GM12878 (cell line): ENCODE results near the gene NELL1. TPM values are rescaled to one million over a fixed set of nuclear protein-coding genes. Genes with fewer than 3 reads are reported as not detected.
A peak's percentile ranks its signal among the peaks of the same experiment; 100 is the strongest.

Source experiments
- ATAC-seq: fragments of 200-7000 bp; cut with Tn5 transposase; 3 replicates; pipeline ENCODE4 v1.9.1; 2020; ENCODE audit warnings: mild to moderate bottlenecking, moderate library complexity
- BruUV-seq: library from RNA; stranded (reverse); fragments of 400-500 nt; replicated peaks from 2 replicates; lab custom pipeline; 2021; lab: Mats Ljungman, UMichigan
- CTCF ChIA-PET: fragments of 300-600 bp; sonication (Branson Sonifier 250); formaldehyde crosslinking; extraction: SDS; loops from one replicate; lab custom pipeline; 2021; ENCODE audit warnings: inconsistent platforms; lab: Yijun Ruan, JAX
- POLR2A ChIA-PET: fragments of 350-600 bp; formaldehyde crosslinking; extraction: SDS; loops from one replicate; lab custom pipeline; 2021; ENCODE audit warnings: inconsistent platforms; lab: Charles Lee
- RAD21 ChIA-PET: fragments of 300-600 bp; sonication (Branson Sonifier 250); formaldehyde crosslinking; loops from one replicate; lab custom pipeline; 2023; ENCODE audit warnings: antibody characterized with exemption; ENCODE audit not compliant: unreplicated experiment; lab: Charles Lee
- SMC1A ChIA-PET: fragments of 300-600 bp; sonication (Branson Sonifier 250); formaldehyde crosslinking; loops from one replicate; lab custom pipeline; 2023; ENCODE audit not compliant: unreplicated experiment, uncharacterized antibody; lab: Charles Lee
- DNase-seq: peaks from one replicate; pipeline ENCODE4 v3.0.0-alpha.2; 2011; ENCODE audit warnings: low read depth, low spot score
- FAIRE-seq: peaks from 3 replicates; lab custom pipeline; 2011; peaks lifted over from hg19 to GRCh38; lab: Jason Lieb, UNC
- H2AFZ ChIP-seq: 2 replicates; pipeline ENCODE4 v1.6.0; 2011; ENCODE audit warnings: low read depth, low read length, control low read depth; ENCODE audit not compliant: control insufficient read depth
- H3K27ac ChIP-seq: 2 replicates; pipeline ENCODE4 v1.5.1; 2011; ENCODE audit warnings: control low read depth; ENCODE audit not compliant: control insufficient read depth, insufficient read depth
- H3K27me3 ChIP-seq, 2 experiments: replicated peaks in 1 of 2; 2 replicates each; pipeline versions ENCODE4 v1.6.0 to v1.6.1; 2011; ENCODE audit warnings: low read length in 1 of 2; ENCODE audit not compliant: control insufficient read depth in 2 of 2, insufficient read depth in 2 of 2
- H3K36me3 ChIP-seq, 2 experiments: 2 replicates each; pipeline ENCODE4 v1.5.1; 2011; ENCODE audit warnings: low read length in 1 of 2; ENCODE audit not compliant: control insufficient read depth in 2 of 2, insufficient read depth in 2 of 2
- H3K4me1 ChIP-seq: 2 replicates; pipeline ENCODE4 v1.6.1; 2011; ENCODE audit warnings: mild to moderate bottlenecking, low read length, moderate library complexity, mixed read lengths; ENCODE audit not compliant: control insufficient read depth, insufficient read depth
- H3K4me2 ChIP-seq: 2 replicates; pipeline ENCODE4 v1.6.0; 2011; ENCODE audit warnings: control low read depth; ENCODE audit not compliant: control insufficient read depth, insufficient read depth
- H3K4me3 ChIP-seq: fragments of 200-600 bp; sonication (generic); 2 replicates; pipeline ENCODE4 v1.5.1; 2016
- H3K79me2 ChIP-seq: 2 replicates; pipeline ENCODE4 v1.6.0; 2011; ENCODE audit warnings: low read length; ENCODE audit not compliant: control insufficient read depth, insufficient read depth
- H3K9ac ChIP-seq: 2 replicates; pipeline ENCODE4 v1.8.0; 2011; ENCODE audit warnings: low read length, control low read depth, mixed read lengths; ENCODE audit not compliant: control insufficient read depth, insufficient read depth
- H3K9me3 ChIP-seq: replicated peaks from 3 replicates; pipeline ENCODE4 v1.5.1; 2011; ENCODE audit warnings: mild to moderate bottlenecking, low read length; ENCODE audit not compliant: control insufficient read depth, insufficient read depth
- H4K20me1 ChIP-seq: 2 replicates; pipeline ENCODE4 v1.6.0; 2011; ENCODE audit not compliant: control insufficient read depth, insufficient read depth
- BCLAF1 ChIP-seq: fragments of 450-650 bp; IDR thresholded peaks from 2 replicates; pipeline ENCODE4 v1.6.1; 2017; ENCODE audit warnings: antibody characterized with exemption, mild to moderate bottlenecking, moderate library complexity
- BMI1 ChIP-seq: fragments of 450-650 bp; IDR thresholded peaks from 2 replicates; pipeline ENCODE4 v1.6.1; 2016; ENCODE audit warnings: mild to moderate bottlenecking, moderate library complexity, borderline replicate concordance
- E2F8 ChIP-seq: fragments of 450-650 bp; IDR thresholded peaks from 2 replicates; pipeline ENCODE4 v1.6.1; 2018; ENCODE audit warnings: mild to moderate bottlenecking, low read depth, moderate library complexity; ENCODE audit not compliant: partially characterized antibody
- E4F1 ChIP-seq: fragments of 450-650 bp; IDR thresholded peaks from 2 replicates; pipeline ENCODE4 v1.6.1; 2018; ENCODE audit warnings: borderline replicate concordance, mild to moderate bottlenecking; ENCODE audit not compliant: partially characterized antibody
- JUND ChIP-seq: IDR thresholded peaks from 2 replicates; pipeline ENCODE4 v1.6.1; 2012; ENCODE audit warnings: low read depth, mild to moderate bottlenecking, low read length, improper control_type of control experiment, moderate library complexity
- MTA2 ChIP-seq: fragments of 450-650 bp; IDR thresholded peaks from 2 replicates; pipeline ENCODE4 v1.6.1; 2016; ENCODE audit warnings: low read depth, mild to moderate bottlenecking, moderate library complexity
- RFX5 ChIP-seq: IDR thresholded peaks from 2 replicates; pipeline ENCODE4 v1.6.1; 2011; ENCODE audit warnings: low read depth, low read length, improper control_type of control experiment
- SUPT20H ChIP-seq: IDR thresholded peaks from 2 replicates; pipeline ENCODE4 v1.6.1; 2011; ENCODE audit warnings: low read depth, mild to moderate bottlenecking, low read length, moderate library complexity, borderline replicate concordance; ENCODE audit not compliant: control insufficient read depth
- YY1 ChIP-seq: IDR thresholded peaks from 2 replicates; pipeline ENCODE4 v1.6.1; 2011; ENCODE audit warnings: low read depth, mild to moderate bottlenecking, low read length
- ZNF24 ChIP-seq: fragments of 450-650 bp; IDR thresholded peaks from 2 replicates; pipeline ENCODE4 v1.6.1; 2017; ENCODE audit warnings: antibody characterized with exemption, mild to moderate bottlenecking
- WGBS: methylation state at CpG from one replicate; pipeline ENCODE4 v1.1.6; 2016; ENCODE audit warnings: low lambda C conversion rate; ENCODE audit not compliant: insufficient replicate concordance, insufficient coverage; ENCODE audit errors: missing lambda C conversion rate; 5-methylcytosine and 5-hydroxymethylcytosine counted together
- in situ Hi-C: fragments of 300-500 bp; cut with MboI; formaldehyde crosslinking; loops from 9 replicates; pipeline ENCODE4 v1.14.3; 2018; ENCODE audit warnings: mixed read lengths
- intact Hi-C: fragments of 100-400 bp; cut with micrococcal nuclease; formaldehyde crosslinking; loops from one replicate; pipeline ENCODE4 v1.14.2; 2022; ENCODE audit not compliant: unreplicated experiment
- polyA plus RNA-seq, 11 experiments: library from polyadenylated mRNA; depleted of rRNA in 4 of 11; unstranded in 6 of 11; stranded (reverse) in 5 of 11; fragments of >200 nt; fragmentation: Nextera tagmentation in 4 of 11; fragmentation: Illumina TruSeq in 1 of 11; extraction: Ambion mirVana in 4 of 11; extraction: Trizol in 1 of 11; gene quantifications; 1 replicate in 1 of 11; 2 replicates in 10 of 11; pipeline versions ENCODE4 v1.2.1 to v1.2.3, GENCODE V29; 2011 to 2016; ENCODE audit warnings: inconsistent platforms in 2 of 11, missing spikeins in 2 of 11, low read depth in 1 of 11
- total RNA-seq, 4 experiments: library from RNA; depleted of rRNA in 3 of 4; stranded (reverse); fragments of >200 nt in 3 of 4; fragmentation: Illumina TruSeq in 1 of 4; extraction: Trizol in 1 of 4; gene quantifications; 2 replicates each; pipeline versions ENCODE4 v1.2.1 to v1.2.3, GENCODE V29; 2013 to 2021

NELL1 gene
- total and polyA plus RNA-seq, 10 of the 15 experiments (the other 5 are each of a cell fraction or from before 2014, with no cell fraction given), result 0.02 to 0.12 TPM; not detected in 8

- no peaks in the 10 kb centered on the region for H3K27me3 ChIP-seq
- RAD21 ChIA-PET, result no interaction called here
- H3K9ac ChIP-seq, result no peak overlapping the region
- intact Hi-C loops, result no loop called here
- H3K4me2 ChIP-seq, result no peak overlapping the region
- H3K36me3 ChIP-seq, result no peaks in the 10 kb centered on the region
- CTCF ChIA-PET, result interaction anchor here (0.6 to 1.6 kb wide), 4 partner anchors 8 to 126 kb away, joined by 3 to 5 read pairs (median 3); no protein-coding TSS in a partner anchor
- H3K79me2 ChIP-seq, result no peaks in the 10 kb centered on the region
- no peak for FAIRE-seq
- SMC1A ChIA-PET, result no interaction called here
- H3K9me3 ChIP-seq, result no peaks in the 10 kb centered on the region
- no peak overlapping the region for H2AFZ ChIP-seq
- in situ Hi-C loops, result no loop called here
- POLR2A ChIA-PET, result no interaction called here
- no peaks in the 10 kb centered on the region for H3K4me1 ChIP-seq
- no TSS peak for BruUV-seq
- no peak for DNase-seq
- no peak overlapping the region for H3K27ac ChIP-seq
- H4K20me1 ChIP-seq, result no peaks in the 10 kb centered on the region
- WGBS, result 28% methylated on average over 5 of the region's 5 CpGs
- no peak overlapping the region for H3K4me3 ChIP-seq
- peak; percentile 47 for ATAC-seq
- TF ChIP-seq E2F8 (no peak), YY1 (no peak), ZNF24 (no peak), SUPT20H (no peak), BMI1 (no peak), MTA2 (no peak), JUND (no peak), BCLAF1 (no peak), RFX5 (no peak), E4F1 (no peak)
- TF ChIP-seq, all 136 proteins: peak for 0
Observed at GRCh38 chr11:20881328-20882079, 212.1 kb downstream of the NELL1 start.
